HG03103 (cell line): Measurements from ENCODE around the gene GABRG3.

Experiments
- ATAC-seq: cut with Tn5 transposase; IDR thresholded peaks from one replicate; pipeline ENCODE4 v1.9.1; 2021; ENCODE audit warnings: low read depth; ENCODE audit not compliant: unreplicated experiment

Gene GABRG3

DNA sequence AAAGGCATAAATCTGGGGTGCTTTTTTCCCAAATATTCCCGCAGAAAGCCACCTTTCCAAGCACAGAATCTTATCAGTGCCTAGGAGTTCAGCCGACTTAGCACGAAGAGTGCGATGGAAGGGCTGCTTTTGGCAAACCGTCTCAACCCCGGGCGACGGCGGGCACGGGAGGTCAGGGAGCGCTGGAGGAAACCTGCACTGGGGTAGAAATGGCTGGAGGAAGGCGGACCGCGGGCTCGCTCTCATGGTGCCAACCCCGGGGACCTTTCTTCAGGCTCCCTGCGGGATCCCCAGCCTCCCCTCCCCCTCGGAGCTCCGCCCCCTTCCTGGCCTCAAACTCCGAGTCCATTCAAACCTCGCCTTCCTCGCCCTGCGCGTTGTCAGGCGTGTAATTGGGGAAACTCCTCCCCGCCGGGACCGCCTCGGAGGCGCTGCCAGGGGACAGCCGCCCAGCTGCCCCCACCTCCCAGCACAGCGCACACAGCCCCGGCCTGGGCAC lies at the start of gene GABRG3:
Gene GABRG3 (plus strand): TSS at position 470 of the 499 bp plus-strand sequence.
- ATAC-seq: no peak

GRCh38 chr15:26921433-26921832 lies 49.5 kb upstream of the GABRG3 start:
- ATAC-seq: no peak

DNA sequence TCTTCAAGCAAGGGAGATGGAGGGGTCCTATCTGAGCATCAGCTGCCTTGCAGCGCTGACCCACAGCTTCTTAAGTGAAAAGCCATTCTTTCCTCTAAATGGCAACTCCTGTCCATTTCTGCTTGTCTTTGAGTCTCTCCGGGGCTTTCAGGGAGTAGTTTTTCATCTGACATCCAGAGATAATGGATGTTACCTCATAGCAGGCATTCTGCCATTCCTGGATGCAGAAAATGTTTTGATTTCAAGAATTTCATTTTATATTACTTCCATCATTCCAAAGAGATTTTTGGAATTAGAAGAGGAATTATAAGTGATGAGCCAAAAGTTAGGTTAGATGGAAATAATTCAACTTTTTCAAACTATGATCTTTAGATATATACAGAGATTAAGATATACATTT lies 44.9 kb upstream of the GABRG3 start:
- no peak for ATAC-seq

DNA sequence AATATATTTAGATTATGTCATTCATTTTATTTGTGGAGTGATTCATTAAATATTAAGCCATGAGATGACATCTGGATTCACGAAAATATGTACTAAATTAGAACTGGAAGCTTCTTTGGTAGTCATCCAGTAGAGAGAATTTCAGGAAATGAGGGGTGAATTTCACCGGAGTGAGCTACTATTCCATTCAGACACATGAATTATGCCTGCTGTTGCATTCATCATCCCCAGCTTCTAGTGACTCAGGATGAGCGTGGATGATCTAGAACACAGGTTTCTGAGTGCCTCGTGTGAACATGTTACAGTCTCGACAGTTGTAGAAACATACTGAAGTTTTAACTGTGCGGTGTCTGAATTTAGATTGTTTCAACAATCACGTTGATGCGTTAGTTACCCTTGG lies 42.9 kb upstream of the GABRG3 start:
- no peak for ATAC-seq

DNA sequence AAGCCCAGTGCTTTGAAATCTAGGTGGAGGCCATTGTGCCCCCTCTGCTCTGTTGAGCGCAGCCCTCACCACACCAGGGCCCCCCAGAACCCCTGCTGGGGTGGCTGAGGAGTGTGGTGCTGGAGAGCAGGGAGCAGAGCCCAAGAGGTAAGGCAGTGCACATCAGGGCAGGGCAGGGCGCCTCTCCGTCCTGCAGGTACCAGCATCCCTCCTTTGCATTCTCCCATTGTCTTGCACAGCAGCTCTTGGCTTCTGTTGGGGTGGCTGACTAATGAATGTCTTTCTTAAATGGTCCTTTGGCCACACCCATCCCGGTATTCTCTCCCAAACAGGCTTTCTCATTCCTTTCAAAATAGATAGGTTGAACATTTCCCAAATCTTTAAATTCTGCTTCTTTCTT lies 41.4 kb upstream of the GABRG3 start:
- no peak for ATAC-seq

- ATAC-seq: no peak
These were observed 36.1 kb upstream of the GABRG3 start for GRCh38 chr15:26934848-26935247.

DNA sequence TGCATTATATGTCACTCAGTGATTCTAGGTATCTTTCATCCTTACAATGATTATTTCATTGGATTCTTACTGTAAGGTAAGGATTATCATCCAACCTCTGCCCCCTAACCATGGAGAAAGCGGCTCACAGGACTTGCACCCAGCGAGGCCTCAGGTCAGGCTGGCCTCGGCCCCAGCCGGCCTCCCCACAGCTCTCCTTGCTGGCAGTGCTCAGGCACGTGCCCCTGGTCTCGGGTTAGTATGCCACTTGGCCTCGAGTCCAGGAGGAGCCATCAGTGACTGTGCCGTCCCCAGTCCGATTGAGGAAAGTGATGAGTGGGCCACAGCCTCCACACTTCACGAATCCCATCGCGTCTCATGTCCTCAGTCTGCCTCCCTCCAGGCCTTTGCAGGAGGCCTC lies 35.7 kb upstream of the GABRG3 start:
- no peak for ATAC-seq

- ATAC-seq: no peak
These were observed 34.5 kb upstream of the GABRG3 start for GRCh38 chr15:26936502-26936901.

DNA sequence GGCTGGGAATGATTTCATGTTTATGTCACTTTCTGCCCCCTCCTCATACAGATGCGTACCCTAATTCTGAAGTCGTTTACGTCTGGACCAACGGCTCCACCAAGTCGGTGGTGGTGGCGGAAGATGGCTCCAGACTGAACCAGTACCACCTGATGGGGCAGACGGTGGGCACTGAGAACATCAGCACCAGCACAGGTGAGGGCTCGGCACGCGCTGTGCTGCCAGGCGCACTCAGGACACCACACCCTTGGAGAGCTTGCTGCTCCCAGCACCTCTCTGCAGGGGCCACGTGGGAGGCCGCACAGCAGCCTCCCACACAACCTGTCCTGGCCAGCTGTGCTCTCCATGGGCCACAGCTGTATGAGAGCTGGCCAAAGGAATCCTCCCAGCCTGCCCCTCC lies 33.8 kb upstream of the GABRG3 start:
- no peak for ATAC-seq

DNA sequence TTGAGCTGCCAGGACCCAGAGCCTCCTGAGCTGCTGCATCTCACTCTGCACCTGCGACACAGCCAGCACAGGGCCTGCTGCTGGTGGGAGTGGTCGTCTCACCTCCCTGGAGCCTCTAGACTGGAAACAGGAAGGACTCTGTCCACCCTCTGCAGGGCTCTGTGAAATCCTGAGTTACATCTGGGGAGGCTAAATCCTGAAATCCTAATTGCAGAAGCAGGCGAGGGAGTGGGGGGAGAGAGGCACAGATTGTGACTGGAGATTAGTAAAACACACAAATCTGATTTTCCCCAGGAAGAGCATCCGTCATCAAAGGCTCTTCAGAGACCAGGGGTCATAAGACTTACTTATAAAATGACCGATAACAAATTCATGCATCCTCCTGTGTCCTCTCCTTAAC lies 31.6 kb upstream of the GABRG3 start:
- ATAC-seq: no peak

DNA sequence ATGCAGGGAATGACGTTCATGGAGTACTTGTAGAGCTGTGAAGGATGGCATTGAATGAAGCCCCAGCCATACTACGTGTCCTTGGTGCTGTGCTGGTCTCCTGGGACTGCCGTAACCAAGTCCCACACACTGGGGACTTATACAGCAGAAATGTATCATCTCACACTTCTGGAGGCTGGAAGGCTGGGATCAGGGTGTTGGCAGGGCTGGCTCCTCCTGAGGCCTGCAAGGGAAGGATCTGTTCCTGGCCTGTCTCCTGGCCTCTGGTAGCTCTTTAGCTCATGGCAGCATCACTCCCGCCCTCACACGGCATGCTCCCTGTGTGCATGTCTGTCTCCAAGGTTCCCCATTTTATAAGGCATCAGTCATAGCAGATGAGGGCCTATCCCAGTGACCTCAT lies 29.5 kb upstream of the GABRG3 start:
- no peak for ATAC-seq

DNA sequence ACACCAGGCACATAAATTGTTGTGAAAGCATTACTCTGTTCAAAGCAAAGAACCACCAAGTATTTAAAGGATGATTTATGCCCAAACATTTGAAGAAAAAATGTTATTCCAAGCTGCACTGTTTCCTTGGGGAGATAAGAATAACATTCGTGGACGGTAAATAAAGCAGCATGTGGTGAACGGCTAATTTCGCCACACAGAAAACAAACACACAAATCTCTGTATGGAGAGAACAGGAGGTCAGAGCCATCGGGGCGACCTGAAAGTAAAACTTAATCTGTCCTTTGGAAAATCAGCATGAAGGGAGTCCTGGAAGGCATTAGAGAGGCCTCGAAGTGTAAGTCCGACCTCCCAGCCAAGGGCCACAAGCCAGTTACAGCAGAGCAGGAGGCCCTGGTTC lies 27.1 kb upstream of the GABRG3 start:
- no peak for ATAC-seq

DNA sequence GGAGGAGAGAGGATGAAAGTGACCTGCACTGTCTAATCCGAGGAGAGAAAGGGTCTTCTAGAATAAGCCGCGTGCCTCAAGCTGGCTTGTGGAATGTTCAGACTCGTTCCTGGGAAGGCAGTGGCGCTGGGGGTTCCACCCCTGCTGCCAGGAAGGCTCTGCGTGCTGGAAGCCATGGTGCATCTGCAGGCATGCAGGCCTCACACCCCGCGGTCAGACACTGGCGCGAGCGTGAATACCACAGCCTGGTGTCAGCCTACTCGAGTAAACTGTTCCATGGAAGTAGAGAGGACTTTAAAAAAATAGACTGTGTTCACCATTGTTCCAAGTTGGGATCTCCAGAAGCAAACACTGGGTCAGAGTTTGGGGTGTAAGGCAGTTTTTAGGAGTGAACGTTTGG lies 25.9 kb upstream of the GABRG3 start:
- ATAC-seq: no peak

- ATAC-seq: no peak
These were observed 21.0 kb upstream of the GABRG3 start for GRCh38 chr15:26950001-26950400.

DNA sequence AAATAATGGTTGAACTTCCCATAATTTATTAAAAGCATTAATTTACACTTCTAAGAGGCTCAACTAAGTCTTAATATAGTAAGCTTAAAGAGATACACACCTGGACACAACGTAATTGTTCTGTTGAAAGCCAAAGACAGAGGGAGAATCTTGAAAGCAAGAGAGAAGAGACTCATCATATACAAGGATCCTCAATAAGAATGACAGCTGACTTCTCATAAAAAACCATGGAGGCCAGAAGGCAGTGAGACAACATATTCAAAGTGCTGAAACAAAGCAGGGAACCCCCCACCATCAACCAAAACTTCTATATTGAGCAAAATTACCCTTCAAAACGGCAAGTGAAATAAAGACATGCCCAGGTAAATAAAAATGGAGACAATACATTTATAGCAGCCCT lies 16.6 kb upstream of the GABRG3 start:
- ATAC-seq: no peak

GRCh38 chr15:26967719-26968269 lies 3.2 kb upstream of the GABRG3 start:
- ATAC-seq: no peak

DNA sequence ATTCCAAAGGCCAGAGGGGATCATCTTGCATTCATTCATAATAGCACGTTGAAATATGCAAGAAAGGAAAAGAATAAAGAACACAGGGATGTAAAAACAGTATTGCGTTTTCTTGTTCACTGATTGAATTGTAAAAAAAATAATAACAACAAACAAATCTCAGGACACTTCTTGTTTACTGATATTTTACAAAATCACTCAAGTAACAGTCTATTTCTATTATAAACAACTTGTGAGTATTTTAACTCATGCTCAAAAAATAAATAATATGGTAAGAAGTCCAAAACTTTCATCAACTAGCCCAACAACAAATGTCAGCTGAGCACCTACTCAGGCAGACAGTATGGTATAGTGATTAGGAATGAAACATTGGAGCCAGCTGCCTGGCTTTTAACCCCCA lies 2.2 kb upstream of the GABRG3 start:
- ATAC-seq: no peak

DNA sequence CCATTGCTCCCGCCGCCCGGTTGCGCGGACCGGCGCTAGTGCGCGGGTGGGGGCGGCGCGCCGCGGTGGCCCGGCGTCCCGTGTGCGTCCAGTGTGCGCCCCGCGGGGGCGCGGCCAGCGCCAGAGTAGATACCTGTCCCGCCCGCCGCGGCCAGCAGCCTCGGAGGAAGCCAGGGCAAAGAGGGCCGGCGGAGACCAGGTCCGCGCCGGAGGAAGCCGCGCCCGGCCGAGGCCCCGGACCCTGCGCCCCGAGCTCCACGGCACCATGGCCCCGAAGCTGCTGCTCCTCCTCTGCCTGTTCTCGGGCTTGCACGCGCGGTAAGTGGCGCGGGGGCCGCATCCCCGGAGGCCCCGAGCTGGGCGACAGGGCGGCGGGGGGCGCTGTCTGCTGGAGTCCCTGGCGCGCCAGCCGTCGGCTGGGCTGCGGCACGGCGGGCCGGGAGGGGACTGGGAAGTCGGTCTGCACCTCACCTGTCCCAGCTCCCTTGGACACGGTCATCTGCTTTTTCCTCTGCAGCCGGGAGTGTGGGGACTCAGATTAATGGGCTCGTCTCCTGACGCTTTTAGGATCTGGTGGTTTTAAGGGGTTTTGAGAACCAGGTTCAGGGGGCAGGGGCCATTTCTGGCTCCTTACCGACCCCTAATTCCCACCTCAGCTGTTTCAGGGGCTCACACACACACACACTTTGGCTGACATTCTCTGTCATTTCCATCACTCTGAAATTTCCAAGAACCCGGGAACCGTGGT lies 464 bp downstream of the GABRG3 start:
- no peak for ATAC-seq

DNA sequence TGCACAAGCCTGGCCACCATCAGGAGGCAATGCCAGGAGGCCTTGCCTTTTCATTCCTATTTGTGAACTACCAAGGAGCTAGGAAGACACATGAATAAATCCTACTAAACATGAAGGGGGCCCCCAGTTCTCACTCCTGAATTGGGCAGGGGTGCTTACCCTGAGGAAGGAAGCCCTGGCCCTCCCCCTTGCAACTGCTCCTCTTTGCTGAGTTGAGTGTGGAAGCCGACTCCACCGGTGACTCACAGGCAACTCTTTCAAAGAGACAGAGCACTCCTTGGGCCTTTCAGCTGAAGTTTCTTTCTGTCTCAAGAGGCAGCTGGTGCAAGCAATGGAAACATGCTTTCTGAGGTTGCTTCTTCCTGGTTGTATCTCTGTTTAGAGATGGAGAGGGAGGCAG lies 1.7 kb downstream of the GABRG3 start:
- ATAC-seq: no peak

- ATAC-seq: no peak
These were observed 3.3 kb downstream of the GABRG3 start for GRCh38 chr15:26974120-26974780.

DNA sequence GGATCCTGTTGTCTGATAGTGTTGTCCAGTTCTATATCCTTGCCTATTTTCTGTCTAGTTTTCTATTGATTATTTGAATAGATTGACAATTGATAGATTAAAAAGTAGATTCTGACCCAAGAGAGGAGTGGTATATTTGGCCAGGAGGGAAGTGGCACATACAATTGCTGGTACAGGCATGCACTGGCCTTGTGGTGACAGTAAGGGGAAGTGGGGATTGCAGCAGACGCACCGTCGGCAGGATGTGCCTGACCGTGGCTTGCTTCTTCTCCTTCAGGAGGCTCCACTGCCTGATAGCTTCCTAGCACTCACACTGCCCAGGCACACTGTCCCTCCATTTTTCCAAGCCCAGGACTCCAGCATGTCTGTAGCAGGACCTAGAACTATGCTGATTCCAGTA lies 10.5 kb downstream of the GABRG3 start:
- ATAC-seq: no peak

GRCh38 chr15:26983822-26984221 lies 12.8 kb downstream of the GABRG3 start:
- no peak for ATAC-seq
